Neural cell (in vitro differentiated cells): ENCODE data around the gene FASTK. TPM values are rescaled to one million over a fixed set of nuclear protein-coding genes. Genes with fewer than 3 reads are reported as not detected.

Source experiments
- H2AFZ ChIP-seq: fragments of 200-600, 300-800 bp; sonication (generic), shearing (Covaris generic); 2 replicates; pipeline ENCODE4 v1.6.0; 2014; ENCODE audit warnings: low read depth, mild to moderate bottlenecking, antibody characterized with exemption, low read length, moderate library complexity
- H3F3A ChIP-seq: fragments of 200-600 bp; shearing (Covaris generic); 2 replicates; pipeline ENCODE4 v1.6.1; 2016; ENCODE audit warnings: mild to moderate bottlenecking, moderate library complexity, mixed read lengths, antibody characterized with exemption, low read length; ENCODE audit not compliant: insufficient read depth, poor library complexity, severe bottlenecking
- H3K27ac ChIP-seq: fragments of 200-600, 300-800 bp; sonication (generic), shearing (Covaris generic); 2 replicates; pipeline ENCODE4 v1.5.1; 2014; ENCODE audit warnings: mild to moderate bottlenecking, low read length, moderate library complexity
- H3K27me3 ChIP-seq: fragments of 300-800, 200-600 bp; sonication (generic), shearing (Covaris generic); 2 replicates; pipeline ENCODE4 v1.6.0; 2014; ENCODE audit warnings: mild to moderate bottlenecking, low read depth, low read length, moderate library complexity; ENCODE audit not compliant: insufficient read depth
- H3K36me3 ChIP-seq: fragments of 300-800, 200-600 bp; sonication (generic), shearing (Covaris generic); 2 replicates; pipeline ENCODE4 v1.5.1; 2014; ENCODE audit warnings: mild to moderate bottlenecking, antibody characterized with exemption, low read length, moderate library complexity; ENCODE audit not compliant: insufficient read depth
- H3K4me2 ChIP-seq: fragments of 300-800, 200-600 bp; sonication (generic), shearing (Covaris generic); 2 replicates; pipeline ENCODE4 v1.6.0; 2014; ENCODE audit warnings: mild to moderate bottlenecking, low read length
- H3K4me3 ChIP-seq: fragments of 300-800, 200-600 bp; sonication (generic), shearing (Covaris generic); 2 replicates; pipeline ENCODE4 v1.5.1; 2014; ENCODE audit warnings: mild to moderate bottlenecking, low read length, moderate library complexity
- H3K79me2 ChIP-seq: fragments of 200-600 bp; shearing (Covaris generic); replicated peaks from 2 replicates; pipeline ENCODE4 v1.6.0; 2014; ENCODE audit warnings: mild to moderate bottlenecking, low read length, moderate library complexity; ENCODE audit not compliant: insufficient read depth
- H3K9ac ChIP-seq: fragments of 300-800, 200-600 bp; sonication (generic), shearing (Covaris generic); 2 replicates; pipeline ENCODE4 v1.6.1; 2016; ENCODE audit warnings: mild to moderate bottlenecking, low read length, mixed read lengths
- H3K9me2 ChIP-seq: fragments of 200-600 bp; shearing (Covaris generic); 2 replicates; pipeline ENCODE4 v1.6.1; 2016; ENCODE audit warnings: mild to moderate bottlenecking, low read length, mixed read lengths; ENCODE audit not compliant: insufficient read depth
- H3K9me3 ChIP-seq: fragments of 200-600, 300-800 bp; sonication (generic), shearing (Covaris generic); 2 replicates; pipeline ENCODE4 v1.6.1; 2016; ENCODE audit warnings: mild to moderate bottlenecking, mixed run types, low read length, moderate library complexity, mixed read lengths
- H4K20me1 ChIP-seq: fragments of 200-600 bp; shearing (Covaris generic); 2 replicates; pipeline ENCODE4 v1.6.1; 2016; ENCODE audit warnings: mild to moderate bottlenecking, mixed run types; ENCODE audit not compliant: insufficient read depth
- EP300 ChIP-seq: fragments of 450-650 bp; conservative IDR thresholded peaks from 2 replicates; pipeline ENCODE4 v1.6.1; 2014; ENCODE audit warnings: antibody characterized with exemption, mild to moderate bottlenecking, moderate library complexity; ENCODE audit not compliant: poor library complexity, severe bottlenecking
- EZH2 ChIP-seq: fragments of 200-600, 300-800 bp; shearing (Covaris generic), sonication (generic); IDR thresholded peaks from 2 replicates; pipeline ENCODE4 v1.6.1; 2014; ENCODE audit warnings: antibody characterized with exemption, low read length, borderline replicate concordance, mild to moderate bottlenecking; ENCODE audit not compliant: insufficient read depth, poor library complexity, severe bottlenecking
- MXI1 ChIP-seq: fragments of 450-650 bp; conservative IDR thresholded peaks from 2 replicates; pipeline ENCODE4 v1.6.1; 2014; ENCODE audit warnings: antibody characterized with exemption, mild to moderate bottlenecking; ENCODE audit not compliant: poor library complexity, severe bottlenecking
- POLR2AphosphoS5 ChIP-seq: IDR thresholded peaks from 2 replicates; pipeline ENCODE4 v1.6.1; 2012
- RAD21 ChIP-seq: fragments of 450-650 bp; conservative IDR thresholded peaks from 2 replicates; pipeline ENCODE4 v1.6.1; 2014; ENCODE audit warnings: antibody characterized with exemption, mild to moderate bottlenecking, moderate library complexity
- SMC3 ChIP-seq: fragments of 450-650 bp; conservative IDR thresholded peaks from 2 replicates; pipeline ENCODE4 v1.6.1; 2014; ENCODE audit warnings: antibody characterized with exemption, mild to moderate bottlenecking, moderate library complexity; ENCODE audit not compliant: poor library complexity
- TAF1 ChIP-seq: IDR thresholded peaks from 2 replicates; pipeline ENCODE4 v1.6.1; 2012; ENCODE audit warnings: low read depth
- polyA plus RNA-seq: library from polyadenylated mRNA; depleted of rRNA; stranded (reverse); fragments of >200 nt; gene quantifications from 2 replicates; pipeline ENCODE4 v1.2.3, GENCODE V29; 2014
- TF ChIP-seq, protein P1 (sequence below): fragments of 450-650 bp; IDR thresholded peaks from 2 replicates; pipeline ENCODE4 v1.5.1; 2014; ENCODE audit warnings: antibody characterized with exemption, mild to moderate bottlenecking, moderate library complexity; ENCODE audit not compliant: poor library complexity, severe bottlenecking
- TF ChIP-seq, protein P2 (sequence below): IDR thresholded peaks from 2 replicates; pipeline ENCODE4 v1.6.1; 2012; ENCODE audit warnings: borderline replicate concordance

FASTK gene
- polyA plus RNA-seq, 1 donor from 2014 or later = 147 TPM

DNA sequence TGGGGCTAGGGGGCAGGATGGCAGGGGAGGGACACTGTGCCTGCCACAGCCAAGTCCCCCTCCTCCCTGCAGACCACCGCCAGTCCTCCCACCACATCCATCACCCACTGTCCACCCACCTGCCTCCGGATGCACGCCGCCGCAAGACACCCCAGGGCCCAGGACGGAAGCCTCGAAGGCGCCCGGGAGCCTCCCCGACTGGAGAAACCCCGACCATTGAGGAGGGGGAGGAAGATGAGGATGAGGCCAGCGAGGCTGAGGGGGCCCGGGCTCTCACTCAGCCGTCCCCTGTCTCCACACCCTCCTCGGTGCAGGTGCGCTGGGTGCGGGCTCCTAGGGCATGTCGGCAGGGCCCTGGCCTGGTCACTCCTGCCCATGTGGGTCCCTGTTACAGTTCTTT lies 16.2 kb downstream of the FASTK start:
- H2AFZ ChIP-seq = no peak overlapping the region
- H3K9ac ChIP-seq = no peak overlapping the region
- H3K27me3 ChIP-seq = peaks cover 7% of the 10 kb centered on the region
- H3K9me3 ChIP-seq = no peaks in the 10 kb centered on the region
- H3F3A ChIP-seq = no peaks in the 10 kb centered on the region
- no peak overlapping the region for H3K4me2 ChIP-seq
- TF ChIP-seq TAF1 (no peak), RAD21 (no peak)
- TF ChIP-seq, protein P1, sequence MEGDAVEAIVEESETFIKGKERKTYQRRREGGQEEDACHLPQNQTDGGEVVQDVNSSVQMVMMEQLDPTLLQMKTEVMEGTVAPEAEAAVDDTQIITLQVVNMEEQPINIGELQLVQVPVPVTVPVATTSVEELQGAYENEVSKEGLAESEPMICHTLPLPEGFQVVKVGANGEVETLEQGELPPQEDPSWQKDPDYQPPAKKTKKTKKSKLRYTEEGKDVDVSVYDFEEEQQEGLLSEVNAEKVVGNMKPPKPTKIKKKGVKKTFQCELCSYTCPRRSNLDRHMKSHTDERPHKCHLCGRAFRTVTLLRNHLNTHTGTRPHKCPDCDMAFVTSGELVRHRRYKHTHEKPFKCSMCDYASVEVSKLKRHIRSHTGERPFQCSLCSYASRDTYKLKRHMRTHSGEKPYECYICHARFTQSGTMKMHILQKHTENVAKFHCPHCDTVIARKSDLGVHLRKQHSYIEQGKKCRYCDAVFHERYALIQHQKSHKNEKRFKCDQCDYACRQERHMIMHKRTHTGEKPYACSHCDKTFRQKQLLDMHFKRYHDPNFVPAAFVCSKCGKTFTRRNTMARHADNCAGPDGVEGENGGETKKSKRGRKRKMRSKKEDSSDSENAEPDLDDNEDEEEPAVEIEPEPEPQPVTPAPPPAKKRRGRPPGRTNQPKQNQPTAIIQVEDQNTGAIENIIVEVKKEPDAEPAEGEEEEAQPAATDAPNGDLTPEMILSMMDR = no peak
- H3K36me3 ChIP-seq = no peaks in the 10 kb centered on the region
- H3K4me3 ChIP-seq = no peak overlapping the region
- no peaks in the 10 kb centered on the region for H4K20me1 ChIP-seq
- no peaks in the 10 kb centered on the region for H3K79me2 ChIP-seq
- H3K9me2 ChIP-seq = no peaks in the 10 kb centered on the region
- H3K27ac ChIP-seq = no peak overlapping the region

DNA sequence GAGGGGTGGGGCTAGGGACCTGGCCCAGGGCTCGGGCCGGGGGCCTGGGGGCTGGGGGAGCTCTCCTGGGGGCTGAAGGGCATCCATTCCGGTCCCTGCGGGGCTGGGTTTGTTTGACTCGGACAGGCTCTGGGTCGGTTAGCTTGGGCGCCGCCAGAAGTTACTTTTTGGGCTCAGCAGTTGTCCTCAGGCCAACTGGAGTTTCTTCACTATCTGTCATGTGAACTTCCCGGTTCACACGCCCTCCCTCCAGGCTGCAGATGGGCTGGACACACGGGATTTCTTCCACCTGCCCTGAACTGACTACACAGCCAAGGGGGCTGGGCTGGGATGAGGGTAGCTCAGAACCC lies 17.4 kb downstream of the FASTK start:
- H2AFZ ChIP-seq = no peak overlapping the region

More for the DNA sequence above, 17.4 kb downstream of the FASTK start:
- no peaks in the 10 kb centered on the region for H3K9me3 ChIP-seq
- no peak overlapping the region for H3K4me3 ChIP-seq
- no peak overlapping the region for H3K27ac ChIP-seq
- no peak overlapping the region for H3K9ac ChIP-seq
- no peak overlapping the region for H3K4me2 ChIP-seq
- no peaks in the 10 kb centered on the region for H3K36me3 ChIP-seq
- no peak for TF ChIP-seq EZH2
- no peak for TF ChIP-seq RAD21
- no peak for TF ChIP-seq EP300
- TF ChIP-seq TAF1 = no peak
- TF ChIP-seq, protein P1 = no peak
- no peak for TF ChIP-seq MXI1
- no peak for TF ChIP-seq SMC3
- TF ChIP-seq, protein P2, sequence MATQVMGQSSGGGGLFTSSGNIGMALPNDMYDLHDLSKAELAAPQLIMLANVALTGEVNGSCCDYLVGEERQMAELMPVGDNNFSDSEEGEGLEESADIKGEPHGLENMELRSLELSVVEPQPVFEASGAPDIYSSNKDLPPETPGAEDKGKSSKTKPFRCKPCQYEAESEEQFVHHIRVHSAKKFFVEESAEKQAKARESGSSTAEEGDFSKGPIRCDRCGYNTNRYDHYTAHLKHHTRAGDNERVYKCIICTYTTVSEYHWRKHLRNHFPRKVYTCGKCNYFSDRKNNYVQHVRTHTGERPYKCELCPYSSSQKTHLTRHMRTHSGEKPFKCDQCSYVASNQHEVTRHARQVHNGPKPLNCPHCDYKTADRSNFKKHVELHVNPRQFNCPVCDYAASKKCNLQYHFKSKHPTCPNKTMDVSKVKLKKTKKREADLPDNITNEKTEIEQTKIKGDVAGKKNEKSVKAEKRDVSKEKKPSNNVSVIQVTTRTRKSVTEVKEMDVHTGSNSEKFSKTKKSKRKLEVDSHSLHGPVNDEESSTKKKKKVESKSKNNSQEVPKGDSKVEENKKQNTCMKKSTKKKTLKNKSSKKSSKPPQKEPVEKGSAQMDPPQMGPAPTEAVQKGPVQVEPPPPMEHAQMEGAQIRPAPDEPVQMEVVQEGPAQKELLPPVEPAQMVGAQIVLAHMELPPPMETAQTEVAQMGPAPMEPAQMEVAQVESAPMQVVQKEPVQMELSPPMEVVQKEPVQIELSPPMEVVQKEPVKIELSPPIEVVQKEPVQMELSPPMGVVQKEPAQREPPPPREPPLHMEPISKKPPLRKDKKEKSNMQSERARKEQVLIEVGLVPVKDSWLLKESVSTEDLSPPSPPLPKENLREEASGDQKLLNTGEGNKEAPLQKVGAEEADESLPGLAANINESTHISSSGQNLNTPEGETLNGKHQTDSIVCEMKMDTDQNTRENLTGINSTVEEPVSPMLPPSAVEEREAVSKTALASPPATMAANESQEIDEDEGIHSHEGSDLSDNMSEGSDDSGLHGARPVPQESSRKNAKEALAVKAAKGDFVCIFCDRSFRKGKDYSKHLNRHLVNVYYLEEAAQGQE = no peak
- TF ChIP-seq POLR2AphosphoS5 = no peak
- peaks cover 6% of the 10 kb centered on the region for H3F3A ChIP-seq
- no peaks in the 10 kb centered on the region for H4K20me1 ChIP-seq
- H3K79me2 ChIP-seq = no peaks in the 10 kb centered on the region
- no peaks in the 10 kb centered on the region for H3K9me2 ChIP-seq
- H3K27me3 ChIP-seq = peaks cover 7% of the 10 kb centered on the region
